Caco-2 (cell line): Measurements from ENCODE around the gene VPS8. TPM values are rescaled to one million over a fixed set of nuclear protein-coding genes. Genes with fewer than 3 reads are reported as not detected.

Experiments
- BruUV-seq: library from RNA; stranded (reverse); fragments of 400-500 nt; replicated peaks from 2 replicates; lab custom pipeline; 2021; lab: Mats Ljungman, UMichigan
- CTCF ChIA-PET: fragments of 300-600 bp; sonication (Branson Sonifier 250); formaldehyde crosslinking; loops from one replicate; lab custom pipeline; 2022; ENCODE audit warnings: antibody characterized with exemption; lab: Charles Lee
- POLR2A ChIA-PET: fragments of 300-600 bp; sonication (Branson Sonifier 250); formaldehyde crosslinking; loops from one replicate; lab custom pipeline; 2022; ENCODE audit warnings: antibody characterized with exemption; lab: Charles Lee
- DNase-seq, 2 experiments: peaks; one replicate each; pipeline versions ENCODE4 v3.0.0 to v3.0.0-alpha.2; 2020 to 2022
- H3K27me3 ChIP-seq: replicated peaks from 2 replicates; pipeline ENCODE4 v1.6.0; 2011; ENCODE audit warnings: low read length; ENCODE audit not compliant: control insufficient read depth, insufficient read depth
- H3K36me3 ChIP-seq: 2 replicates; pipeline ENCODE4 v1.5.1; 2011; ENCODE audit warnings: low read length; ENCODE audit not compliant: control insufficient read depth, insufficient read depth
- H3K4me1 ChIP-seq: fragments of 250-450 bp; sonication (Bioruptor Pico); 2 replicates; pipeline ENCODE4 v1.5.1; 2020; ENCODE audit warnings: mild to moderate bottlenecking
- H3K4me3 ChIP-seq: 2 replicates; pipeline ENCODE4 v1.5.1; 2011; ENCODE audit warnings: low read depth, mild to moderate bottlenecking, control low read depth, low read length
- H3K9me3 ChIP-seq: fragments of 250-450 bp; sonication (Bioruptor Pico); 2 replicates; pipeline ENCODE4 v1.5.1; 2020; ENCODE audit warnings: mild to moderate bottlenecking, moderate library complexity
- H3K27ac Mint-ChIP-seq: one replicate; pipeline ENCODE4 v1.8.0; 2022; ENCODE audit warnings: mixed read lengths; ENCODE audit not compliant: unreplicated experiment
- H3K27me3 Mint-ChIP-seq: one replicate; pipeline ENCODE4 v1.8.0; 2022; ENCODE audit warnings: mixed read lengths; ENCODE audit not compliant: insufficient read depth, unreplicated experiment
- H3K36me3 Mint-ChIP-seq: one replicate; pipeline ENCODE4 v1.8.0; 2022; ENCODE audit warnings: mild to moderate bottlenecking, mixed read lengths; ENCODE audit not compliant: insufficient read depth, unreplicated experiment
- H3K4me1 Mint-ChIP-seq: one replicate; pipeline ENCODE4 v1.8.0; 2022; ENCODE audit warnings: low read depth, mixed read lengths; ENCODE audit not compliant: unreplicated experiment
- H3K4me3 Mint-ChIP-seq: one replicate; pipeline ENCODE4 v1.8.0; 2022; ENCODE audit warnings: mild to moderate bottlenecking, moderate library complexity, mixed read lengths; ENCODE audit not compliant: unreplicated experiment
- H3K9me3 Mint-ChIP-seq: one replicate; pipeline ENCODE4 v1.8.0; 2022; ENCODE audit warnings: mixed read lengths; ENCODE audit not compliant: unreplicated experiment
- CTCF ChIP-seq, 2 experiments: fragments of 200-600 bp in 1 of 2; IDR thresholded peaks; 1 replicate in 1 of 2; 2 replicates in 1 of 2; pipeline versions ENCODE4 v1.5.1 to v1.8.0; 2011 to 2022; ENCODE audit warnings: antibody characterized with exemption in 1 of 2, control low read depth in 1 of 2, inconsistent platforms in 1 of 2, low read depth in 1 of 2, low read length in 1 of 2, mild to moderate bottlenecking in 1 of 2, moderate library complexity in 1 of 2; ENCODE audit not compliant: insufficient read depth in 1 of 2, severe bottlenecking in 1 of 2, unreplicated experiment in 1 of 2
- intact Hi-C: fragments of 100-400 bp; cut with micrococcal nuclease; formaldehyde crosslinking; loops from one replicate; pipeline ENCODE4 v1.10.0; 2022; ENCODE audit not compliant: unreplicated experiment
- total RNA-seq: library from RNA; stranded (reverse); gene quantifications from 2 replicates; pipeline ENCODE4 v1.2.3, GENCODE V29; 2022

The VPS8 gene
- total RNA-seq, 1 experiment from 2014 or later, result 44.7 TPM

GRCh38 chr3:184781801-184782200 is 30.2 kb upstream of the VPS8 start:
- Histone ChIP-seq H3K9me3 (no peaks in the 10 kb centered on the region), H3K36me3 (no peaks in the 10 kb centered on the region), H3K4me1 (no peaks in the 10 kb centered on the region), H3K27me3 (no peaks in the 10 kb centered on the region), H3K4me3 (no peak overlapping the region)
- no peak for TF ChIP-seq CTCF (IDR thresholded peaks at IDR 0.05; ENCODE audit: insufficient read depth in 1 of 2, low read depth in 1 of 2, low read length in 1 of 2, severe bottlenecking in 1 of 2, unreplicated experiment in 1 of 2)
- no peak overlapping the region for H3K4me3 Mint-ChIP-seq
- no peak overlapping the region for H3K27ac Mint-ChIP-seq
- H3K36me3 Mint-ChIP-seq, result no peaks in the 10 kb centered on the region
- intact Hi-C loops, result no loop called here
- DNase-seq, result no peak
- no TSS peak for BruUV-seq
- peaks cover 6% of the 10 kb centered on the region for H3K4me1 Mint-ChIP-seq
- peaks cover 7% of the 10 kb centered on the region for H3K27me3 Mint-ChIP-seq
- H3K9me3 Mint-ChIP-seq, result no peaks in the 10 kb centered on the region
- CTCF ChIA-PET, result interaction anchor here (2.0 kb wide), 1 partner anchor 221 kb away, joined by 4 read pairs; the partner anchor contains the start of gene EPHB3
- POLR2A ChIA-PET, result no interaction called here

GRCh38 chr3:184783319-184783718 is 28.6 kb upstream of the VPS8 start:
- no peaks in the 10 kb centered on the region for H3K4me1 ChIP-seq
- TF ChIP-seq CTCF (IDR thresholded peaks at IDR 0.05; ENCODE audit: insufficient read depth in 1 of 2, low read depth in 1 of 2, low read length in 1 of 2, severe bottlenecking in 1 of 2, unreplicated experiment in 1 of 2), result no peak
- intact Hi-C loops, result no loop called here
- Mint-ChIP-seq H3K4me3 (no peak overlapping the region), H3K27ac (no peak overlapping the region), H3K27me3 (peaks cover 4% of the 10 kb centered on the region), H3K9me3 (no peaks in the 10 kb centered on the region), H3K4me1 (peaks cover 6% of the 10 kb centered on the region), H3K36me3 (no peaks in the 10 kb centered on the region)
- no peak for DNase-seq
- ChIA-PET CTCF (no interaction called here), POLR2A (no interaction called here)
- no peak overlapping the region for H3K4me3 ChIP-seq
- H3K27me3 ChIP-seq, result no peaks in the 10 kb centered on the region; the same call in 1 of the 2 replicates
- no peaks in the 10 kb centered on the region for H3K9me3 ChIP-seq
- BruUV-seq, result no TSS peak
- no peaks in the 10 kb centered on the region for H3K36me3 ChIP-seq

- TF ChIP-seq CTCF (IDR thresholded peaks at IDR 0.05; ENCODE audit: insufficient read depth in 1 of 2, low read depth in 1 of 2, low read length in 1 of 2, severe bottlenecking in 1 of 2, unreplicated experiment in 1 of 2), result no peak
- intact Hi-C loops, result no loop called here
- no peaks in the 10 kb centered on the region; the same call in 1 of the 2 replicates for H3K27me3 ChIP-seq
- no peaks in the 10 kb centered on the region for H3K9me3 ChIP-seq
- no peaks in the 10 kb centered on the region for H3K4me1 ChIP-seq
- no peaks in the 10 kb centered on the region for H3K36me3 Mint-ChIP-seq
- ChIA-PET POLR2A (no interaction called here), CTCF (interaction anchor here (0.9 kb wide), 1 partner anchor 223 kb away, joined by 3 read pairs; the partner anchor contains the start of gene EPHB3)
- H3K27me3 Mint-ChIP-seq, result peaks cover 4% of the 10 kb centered on the region
- H3K36me3 ChIP-seq, result no peaks in the 10 kb centered on the region
- no TSS peak for BruUV-seq
- no peak overlapping the region for H3K4me3 ChIP-seq
- DNase-seq, result no peak
- no peak overlapping the region for H3K27ac Mint-ChIP-seq
- H3K4me3 Mint-ChIP-seq, result no peak overlapping the region
- H3K9me3 Mint-ChIP-seq, result no peaks in the 10 kb centered on the region
- peaks cover 6% of the 10 kb centered on the region for H3K4me1 Mint-ChIP-seq
Measured at GRCh38 chr3:184784731-184785500, 27.1 kb upstream of the VPS8 start.
